ENCODE measurements around the gene SMG6. TPM values are rescaled to one million over a fixed set of nuclear protein-coding genes. Genes with fewer than 3 reads are reported as not detected.

SMG6 gene
- total and polyA plus RNA-seq, 2 donors (not counting 3 experiments of a cell fraction or from before 2014, with no cell fraction given) = 40.1 to 42.2 TPM

- H3K79me2 ChIP-seq (ENCODE audit: control insufficient read depth, insufficient read depth, low read length) = no peaks in the 10 kb centered on the region
- dilution Hi-C loops (cut with MboI; ENCODE audit: extremely low pct_ligation_motif_present, low sequenced_read_pairs) (no loop called here), intact Hi-C loops (cut with micrococcal nuclease) (no loop called here)
- FAIRE-seq = peak; percentile 8
- no peak overlapping the region for H3K9ac ChIP-seq (replicated peaks; ENCODE audit: extremely low read depth, insufficient read depth, low read length)
- DNase-seq (ENCODE audit: low read depth, low spot score) = peak; percentile 54
- ChIA-PET CTCF (interaction anchor here (1.2 to 1.5 kb wide), 2 partner anchors 11 to 139 kb away, joined by 4 to 6 read pairs; no protein-coding TSS in a partner anchor), POLR2A (no interaction called here)
- no peaks in the 10 kb centered on the region for H4K20me1 ChIP-seq (replicated peaks; ENCODE audit: control insufficient read depth, extremely low read depth, insufficient read depth, low read length)
- no peak overlapping the region for H2AFZ ChIP-seq (ENCODE audit: low read depth, low read length)
- no peaks in the 10 kb centered on the region for H3K36me3 ChIP-seq (ENCODE audit: control insufficient read depth in 2 of 2, extremely low read depth in 1 of 2, insufficient read depth in 2 of 2, low read length in 2 of 2)
- no peaks in the 10 kb centered on the region for H3K27me3 ChIP-seq (ENCODE audit: control insufficient read depth in 2 of 2, insufficient read depth in 2 of 2, low read length in 2 of 2)
- TF ChIP-seq POLR2A (IDR thresholded peaks at IDR 0.05; ENCODE audit: low read depth, low read length) = no peak
- TF ChIP-seq, protein P1, sequence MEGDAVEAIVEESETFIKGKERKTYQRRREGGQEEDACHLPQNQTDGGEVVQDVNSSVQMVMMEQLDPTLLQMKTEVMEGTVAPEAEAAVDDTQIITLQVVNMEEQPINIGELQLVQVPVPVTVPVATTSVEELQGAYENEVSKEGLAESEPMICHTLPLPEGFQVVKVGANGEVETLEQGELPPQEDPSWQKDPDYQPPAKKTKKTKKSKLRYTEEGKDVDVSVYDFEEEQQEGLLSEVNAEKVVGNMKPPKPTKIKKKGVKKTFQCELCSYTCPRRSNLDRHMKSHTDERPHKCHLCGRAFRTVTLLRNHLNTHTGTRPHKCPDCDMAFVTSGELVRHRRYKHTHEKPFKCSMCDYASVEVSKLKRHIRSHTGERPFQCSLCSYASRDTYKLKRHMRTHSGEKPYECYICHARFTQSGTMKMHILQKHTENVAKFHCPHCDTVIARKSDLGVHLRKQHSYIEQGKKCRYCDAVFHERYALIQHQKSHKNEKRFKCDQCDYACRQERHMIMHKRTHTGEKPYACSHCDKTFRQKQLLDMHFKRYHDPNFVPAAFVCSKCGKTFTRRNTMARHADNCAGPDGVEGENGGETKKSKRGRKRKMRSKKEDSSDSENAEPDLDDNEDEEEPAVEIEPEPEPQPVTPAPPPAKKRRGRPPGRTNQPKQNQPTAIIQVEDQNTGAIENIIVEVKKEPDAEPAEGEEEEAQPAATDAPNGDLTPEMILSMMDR (IDR thresholded peaks at IDR 0.05; ENCODE audit: extremely low read depth in 1 of 2, insufficient read depth in 1 of 2, low read depth in 1 of 2, low read length in 2 of 2) = no peak
- no peak for TF ChIP-seq MYC (IDR thresholded peaks at IDR 0.05; ENCODE audit: low read depth, low read length)
- TF ChIP-seq POLR2AphosphoS5 (IDR thresholded peaks at IDR 0.05; ENCODE audit: insufficient read depth, low read depth, low read length) = no peak
- no peak for TF ChIP-seq GATA2 (IDR thresholded peaks at IDR 0.05; ENCODE audit: insufficient read depth, insufficient read length, low read depth, low read length)
- TF ChIP-seq JUN (IDR thresholded peaks at IDR 0.05; ENCODE audit: borderline replicate concordance, insufficient read depth, insufficient read length, low read depth) = no peak
- no peak for TF ChIP-seq FOS (IDR thresholded peaks at IDR 0.05; ENCODE audit: borderline replicate concordance, insufficient read depth, low read length)
- TF ChIP-seq, protein P2, sequence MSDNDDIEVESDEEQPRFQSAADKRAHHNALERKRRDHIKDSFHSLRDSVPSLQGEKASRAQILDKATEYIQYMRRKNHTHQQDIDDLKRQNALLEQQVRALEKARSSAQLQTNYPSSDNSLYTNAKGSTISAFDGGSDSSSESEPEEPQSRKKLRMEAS (IDR thresholded peaks at IDR 0.05; ENCODE audit: insufficient read depth, insufficient read length) = no peak
- TF ChIP-seq EZH2 (IDR thresholded peaks at IDR 0.05; ENCODE audit: borderline replicate concordance, low read depth, low read length, severe bottlenecking) = no peak
- no peaks in the 10 kb centered on the region for H3K9me1 ChIP-seq (replicated peaks; ENCODE audit: control insufficient read depth, extremely low read depth, insufficient read depth, low read length)
- no peak overlapping the region for H3K27ac ChIP-seq (ENCODE audit: insufficient read depth, low read depth, low read length)
- no TSS peak for BruUV-seq (replicated peaks)
- no peaks in the 10 kb centered on the region for H3K9me3 ChIP-seq (replicated peaks; ENCODE audit: control insufficient read depth, insufficient read depth, low read length)
- H3K4me1 ChIP-seq (ENCODE audit: control insufficient read depth, extremely low read depth, insufficient read depth, low read length) = peaks cover 21% of the 10 kb centered on the region
- no peak overlapping the region for H3K4me3 ChIP-seq (replicated peaks in 1 of 3; ENCODE audit: insufficient read depth in 1 of 3, low read depth in 1 of 3, low read length in 3 of 3)
- no peak overlapping the region for H3K4me2 ChIP-seq (ENCODE audit: insufficient read depth, low read length)
Measured at GRCh38 chr17:2233441-2233947, 70.1 kb downstream of the SMG6 start.
